NB4 (cell line): ENCODE measurements around the gene VIL1.
A peak's percentile ranks its signal among the peaks of the same experiment; 100 is the strongest.

Source experiments
- DNase-seq: peaks from one replicate; pipeline ENCODE4 v3.0.0; 2010; ENCODE audit warnings: low read depth
- H3K4me3 ChIP-seq: one replicate; pipeline ENCODE4 v1.5.1; 2011; ENCODE audit warnings: mild to moderate bottlenecking, low read depth, low read length, moderate library complexity
- MYC ChIP-seq: IDR thresholded peaks from 2 replicates; pipeline ENCODE4 v1.6.1; 2011; ENCODE audit warnings: low read depth, low read length
- POLR2A ChIP-seq: IDR thresholded peaks from 2 replicates; pipeline ENCODE4 v1.6.1; 2011; ENCODE audit warnings: mild to moderate bottlenecking; ENCODE audit not compliant: insufficient read length; ENCODE audit errors: extremely low read depth
- TF ChIP-seq, protein P1 (sequence below): IDR thresholded peaks from 2 replicates; pipeline ENCODE4 v1.6.1; 2011; ENCODE audit warnings: low read depth, low read length
- TF ChIP-seq, protein P2 (sequence below): IDR thresholded peaks from one replicate; pipeline ENCODE4 v1.5.1; 2012; ENCODE audit warnings: low read depth, low read length

VIL1 gene

DNA sequence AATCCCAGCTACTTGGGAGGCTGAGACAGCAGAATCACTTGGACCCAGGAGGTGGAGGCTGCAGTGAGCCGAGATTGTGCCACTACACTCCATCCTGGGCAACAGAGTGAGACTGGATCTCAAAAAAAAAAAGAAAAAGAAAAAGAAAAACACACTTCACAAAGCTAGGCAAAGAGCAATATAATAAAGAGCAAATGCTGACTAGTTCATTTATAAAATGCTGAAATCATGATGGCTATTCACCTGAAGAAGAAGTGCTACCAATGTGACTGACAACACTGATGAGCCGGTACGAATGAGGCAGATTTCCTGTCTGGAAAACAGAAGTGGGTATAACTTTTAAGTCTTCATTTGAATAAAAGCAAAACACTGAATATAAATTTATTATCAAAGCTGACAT, 37.9 kb downstream of the VIL1 start:
- DNase-seq = no peak
- TF ChIP-seq, protein P1, sequence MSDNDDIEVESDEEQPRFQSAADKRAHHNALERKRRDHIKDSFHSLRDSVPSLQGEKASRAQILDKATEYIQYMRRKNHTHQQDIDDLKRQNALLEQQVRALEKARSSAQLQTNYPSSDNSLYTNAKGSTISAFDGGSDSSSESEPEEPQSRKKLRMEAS = no peak
- TF ChIP-seq MYC (no peak), POLR2A (no peak)
- TF ChIP-seq, protein P2, sequence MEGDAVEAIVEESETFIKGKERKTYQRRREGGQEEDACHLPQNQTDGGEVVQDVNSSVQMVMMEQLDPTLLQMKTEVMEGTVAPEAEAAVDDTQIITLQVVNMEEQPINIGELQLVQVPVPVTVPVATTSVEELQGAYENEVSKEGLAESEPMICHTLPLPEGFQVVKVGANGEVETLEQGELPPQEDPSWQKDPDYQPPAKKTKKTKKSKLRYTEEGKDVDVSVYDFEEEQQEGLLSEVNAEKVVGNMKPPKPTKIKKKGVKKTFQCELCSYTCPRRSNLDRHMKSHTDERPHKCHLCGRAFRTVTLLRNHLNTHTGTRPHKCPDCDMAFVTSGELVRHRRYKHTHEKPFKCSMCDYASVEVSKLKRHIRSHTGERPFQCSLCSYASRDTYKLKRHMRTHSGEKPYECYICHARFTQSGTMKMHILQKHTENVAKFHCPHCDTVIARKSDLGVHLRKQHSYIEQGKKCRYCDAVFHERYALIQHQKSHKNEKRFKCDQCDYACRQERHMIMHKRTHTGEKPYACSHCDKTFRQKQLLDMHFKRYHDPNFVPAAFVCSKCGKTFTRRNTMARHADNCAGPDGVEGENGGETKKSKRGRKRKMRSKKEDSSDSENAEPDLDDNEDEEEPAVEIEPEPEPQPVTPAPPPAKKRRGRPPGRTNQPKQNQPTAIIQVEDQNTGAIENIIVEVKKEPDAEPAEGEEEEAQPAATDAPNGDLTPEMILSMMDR = no peak
- no peak overlapping the region for H3K4me3 ChIP-seq

DNA sequence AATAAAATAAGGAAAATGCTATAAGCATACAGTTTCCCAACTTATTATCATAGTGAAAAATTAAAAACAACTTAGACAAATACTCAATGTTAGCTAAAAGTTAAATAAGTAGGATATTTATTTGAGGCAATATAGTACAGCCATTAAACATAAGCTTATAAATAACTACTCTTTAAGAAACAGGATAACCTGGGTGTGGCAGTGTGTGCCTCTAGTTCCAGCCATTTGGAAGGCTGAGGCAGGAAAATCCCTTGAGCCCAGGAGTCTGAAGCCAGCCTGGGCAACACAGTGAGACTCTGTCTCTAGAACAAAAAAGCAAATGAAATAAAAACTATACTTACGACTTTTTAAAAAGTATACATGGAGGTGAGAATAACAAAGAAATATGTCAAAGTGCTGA, 39.7 kb downstream of the VIL1 start:
- no peak overlapping the region for H3K4me3 ChIP-seq
- DNase-seq = no peak
- TF ChIP-seq, protein P1 = no peak
- no peak for TF ChIP-seq POLR2A
- TF ChIP-seq, protein P2 = no peak
- no peak for TF ChIP-seq MYC

DNA sequence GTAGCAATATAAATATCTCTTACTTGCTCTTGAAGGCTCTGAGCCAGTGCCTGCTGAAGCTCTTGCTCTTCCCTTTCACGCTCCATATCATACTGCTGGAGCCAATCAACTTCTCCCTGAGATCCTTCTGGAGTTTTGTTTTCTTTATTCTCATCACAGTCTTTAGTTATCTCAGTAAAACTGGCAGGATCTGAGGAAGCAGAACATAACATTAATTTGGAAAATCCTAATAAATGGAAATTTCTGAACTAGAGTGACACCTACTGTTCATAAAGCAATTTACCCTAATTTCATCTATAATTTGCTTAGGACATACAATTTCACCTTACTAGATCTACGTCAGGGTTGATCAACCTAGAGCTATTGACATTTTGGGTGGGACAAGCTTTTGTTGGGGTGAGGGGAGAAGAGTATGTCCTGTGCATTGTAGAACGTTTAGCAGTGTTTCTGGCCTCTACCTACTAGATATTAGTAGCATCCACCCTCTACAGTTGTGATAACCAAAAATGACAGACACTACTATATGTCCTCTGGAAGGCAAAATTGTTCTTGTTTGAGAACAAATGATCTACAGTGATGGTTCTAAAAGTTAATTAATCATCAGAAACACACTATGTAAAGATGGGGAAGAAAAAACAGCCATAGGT, 47.2 kb downstream of the VIL1 start:
- H3K4me3 ChIP-seq = no peak overlapping the region
- TF ChIP-seq, protein P2 = no peak
- TF ChIP-seq MYC (no peak), POLR2A (no peak)
- TF ChIP-seq, protein P1 = no peak
- DNase-seq = peak; percentile 40

DNA sequence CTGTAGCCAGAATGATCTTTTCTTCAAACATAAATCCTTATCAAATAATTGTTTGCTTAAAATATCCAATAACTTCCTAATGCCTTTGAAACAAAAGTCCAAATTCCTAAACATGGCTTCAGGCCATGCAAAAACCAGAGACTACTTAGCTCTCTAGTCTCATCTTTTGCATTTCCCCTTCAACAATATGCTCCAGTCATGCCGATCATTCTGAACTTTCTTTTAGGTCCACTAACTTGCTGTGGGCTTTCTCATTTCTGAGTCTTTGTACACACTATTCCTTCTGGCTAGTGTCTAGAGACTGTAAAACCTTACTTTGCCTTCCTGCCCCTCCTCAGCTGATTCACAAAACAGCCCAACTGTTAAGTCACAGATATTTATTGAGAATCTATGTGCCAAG, 51.5 kb downstream of the VIL1 start:
- TF ChIP-seq MYC (no peak), POLR2A (no peak)
- TF ChIP-seq, protein P1 = no peak
- TF ChIP-seq, protein P2 = no peak
- DNase-seq = no peak
- no peak overlapping the region for H3K4me3 ChIP-seq

DNA sequence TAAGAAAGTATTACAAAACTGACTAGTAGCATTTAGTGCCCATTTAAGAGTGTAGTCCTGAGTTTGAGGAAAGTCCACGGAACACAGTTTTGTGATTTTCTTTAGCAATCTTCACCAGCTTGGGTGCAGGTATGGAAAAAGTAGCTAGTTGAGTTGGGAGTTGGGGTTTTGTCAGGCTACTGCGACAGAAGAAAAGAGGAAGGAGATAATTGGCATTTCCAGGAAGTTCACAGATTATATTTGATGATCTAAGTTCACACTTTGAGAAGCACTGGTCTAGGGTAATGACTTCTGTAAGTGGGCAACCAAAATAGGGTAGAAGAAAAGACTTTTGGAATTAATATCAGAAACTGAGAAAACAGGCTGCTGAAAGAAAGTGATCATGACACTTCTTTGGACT, 52.1 kb downstream of the VIL1 start:
- no peak for DNase-seq
- H3K4me3 ChIP-seq = no peak overlapping the region
- no peak for TF ChIP-seq POLR2A

DNA sequence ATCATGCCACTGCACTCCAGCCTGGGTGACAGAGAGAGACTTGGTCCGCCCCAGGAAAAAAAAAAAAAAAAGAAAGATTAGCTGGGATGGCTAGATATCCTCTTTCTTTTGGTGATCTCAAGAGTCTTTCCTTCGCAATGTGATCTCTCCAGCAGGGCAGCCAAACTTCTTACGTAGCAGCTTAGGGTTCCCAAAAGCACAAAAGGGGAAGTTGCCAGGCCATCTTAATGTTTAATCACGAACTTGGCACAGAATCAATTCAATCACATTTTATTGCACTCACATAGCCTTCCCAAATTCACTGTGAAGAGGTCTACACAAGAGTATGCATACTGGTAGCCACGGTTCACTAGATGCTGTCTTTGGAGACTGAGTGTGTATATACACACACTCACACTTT, 53.1 kb downstream of the VIL1 start:
- DNase-seq = peak; percentile 64
- TF ChIP-seq, protein P2 = no peak
- no peak for TF ChIP-seq POLR2A
- no peak for TF ChIP-seq MYC
- TF ChIP-seq, protein P1 = no peak
- H3K4me3 ChIP-seq = no peak overlapping the region
